HCT116 (cell line): Measurements from ENCODE around the gene UCK1. TPM values are rescaled to one million over a fixed set of nuclear protein-coding genes. Genes with fewer than 3 reads are reported as not detected.

Experiments
- ATAC-seq: fragments of 200-7000 bp; cut with Tn5 transposase; 2 replicates; pipeline ENCODE4 v1.9.1; 2020; ENCODE audit warnings: mild to moderate bottlenecking, moderate library complexity
- BruUV-seq: library from RNA; stranded (reverse); fragments of 400-500 nt; replicated peaks from 2 replicates; lab custom pipeline; 2021; lab: Mats Ljungman, UMichigan
- CTCF ChIA-PET: fragments of 300-600 bp; sonication (Branson Sonifier 250); formaldehyde crosslinking; loops from one replicate; lab custom pipeline; 2021; ENCODE audit warnings: antibody characterized with exemption; lab: Charles Lee
- POLR2A ChIA-PET: fragments of 300-600, 350-600 bp; sonication (Branson Sonifier 250); formaldehyde crosslinking; loops from one replicate; lab custom pipeline; 2021; ENCODE audit warnings: antibody characterized with exemption; lab: Charles Lee
- RAD21 ChIA-PET, 2 experiments: fragments of 300-600 bp; sonication (Branson Sonifier 250); formaldehyde crosslinking; loops; one replicate each; lab custom pipeline; 2023; ENCODE audit warnings: low total read pairs in 2 of 2; ENCODE audit not compliant: uncharacterized antibody in 2 of 2, unreplicated experiment in 2 of 2, low non-redundant PET in 1 of 2; lab: Charles Lee
- DNase-seq: peaks from one replicate; pipeline ENCODE4 v3.0.0-alpha.2; 2010; ENCODE audit warnings: low read depth, low spot score
- H2AFZ ChIP-seq: fragments of 200-600 bp; shearing (Covaris generic), sonication (generic); 2 replicates; pipeline ENCODE4 v1.6.1; 2017; ENCODE audit warnings: low read depth, mixed run types, mixed read lengths, antibody characterized with exemption, low read length; ENCODE audit not compliant: poor library complexity, severe bottlenecking
- H3K27ac ChIP-seq: 2 replicates; pipeline ENCODE4 v1.5.1; 2012; ENCODE audit warnings: low read depth, low read length
- H3K27me3 ChIP-seq: fragments of 200-600 bp; sonication (generic); 2 replicates; pipeline ENCODE4 v1.6.1; 2016; ENCODE audit warnings: mixed run types, low read length, mixed read lengths; ENCODE audit not compliant: insufficient read depth
- H3K36me3 ChIP-seq, 2 experiments: fragments of 200-500 bp in 1 of 2; fragments of 200-600 bp in 1 of 2; sonication (Bioruptor generic) in 1 of 2; sonication (generic) in 1 of 2; 2 replicates each; pipeline versions ENCODE4 v1.5.1 to v1.6.1; 2014 to 2016; ENCODE audit warnings: low read length in 2 of 2, inconsistent platforms in 1 of 2, mixed read lengths in 1 of 2, mixed run types in 1 of 2; ENCODE audit not compliant: insufficient read depth in 2 of 2, control insufficient read depth in 1 of 2
- H3K4me1 ChIP-seq, 2 experiments: fragments of 200-600 bp in 1 of 2; sonication (generic) in 1 of 2; 2 replicates each; pipeline versions ENCODE4 v1.5.1 to v1.6.1; 2012 to 2017; ENCODE audit warnings: low read length in 2 of 2, inconsistent platforms in 1 of 2, mild to moderate bottlenecking in 1 of 2, mixed read lengths in 1 of 2, mixed run types in 1 of 2, moderate library complexity in 1 of 2; ENCODE audit not compliant: insufficient read depth in 2 of 2, control insufficient read depth in 1 of 2
- H3K4me2 ChIP-seq: fragments of 200-600 bp; sonication (generic); 2 replicates; pipeline ENCODE4 v1.6.1; 2017; ENCODE audit warnings: mixed run types, low read length, mixed read lengths
- H3K4me3 ChIP-seq, 2 experiments: fragments of 200-600 bp in 1 of 2; sonication (generic) in 1 of 2; replicated peaks in 1 of 2; 2 replicates each; pipeline ENCODE4 v1.5.1; 2011 to 2016; ENCODE audit warnings: low read length in 2 of 2, control low read depth in 1 of 2, low read depth in 1 of 2, mild to moderate bottlenecking in 1 of 2, mixed read lengths in 1 of 2, mixed run types in 1 of 2
- H3K79me2 ChIP-seq: fragments of 200-600 bp; sonication (generic); 2 replicates; pipeline ENCODE4 v1.6.1; 2017; ENCODE audit warnings: mild to moderate bottlenecking, mixed run types, low read length, moderate library complexity, mixed read lengths; ENCODE audit not compliant: insufficient read depth
- H3K9ac ChIP-seq: fragments of 200-600 bp; sonication (generic); 2 replicates; pipeline ENCODE4 v1.6.1; 2016; ENCODE audit warnings: low read length, mixed read lengths
- H3K9me2 ChIP-seq: fragments of 200-600 bp; sonication (generic), shearing (Covaris generic); 2 replicates; pipeline ENCODE4 v1.6.1; 2017; ENCODE audit warnings: mixed run types, mild to moderate bottlenecking, moderate library complexity; ENCODE audit not compliant: insufficient read depth
- H3K9me3 ChIP-seq, 2 experiments: fragments of 200-500 bp in 1 of 2; fragments of 200-600 bp in 1 of 2; sonication (Bioruptor generic) in 1 of 2; sonication (generic) in 1 of 2; 2 replicates each; pipeline ENCODE4 v1.6.1; 2014 to 2017; ENCODE audit warnings: low read length in 2 of 2, mixed read lengths in 2 of 2, inconsistent platforms in 1 of 2, low read depth in 1 of 2, mild to moderate bottlenecking in 1 of 2, mixed run types in 1 of 2, moderate library complexity in 1 of 2; ENCODE audit not compliant: control insufficient read depth in 1 of 2, insufficient read depth in 1 of 2
- H4K20me1 ChIP-seq: fragments of 200-600 bp; sonication (generic), shearing (Covaris generic); 2 replicates; pipeline ENCODE4 v1.6.1; 2017; ENCODE audit warnings: mixed run types, mild to moderate bottlenecking, moderate library complexity; ENCODE audit not compliant: insufficient read depth
- CBX3 ChIP-seq: IDR thresholded peaks from 2 replicates; pipeline ENCODE4 v1.6.1; 2012; ENCODE audit warnings: low read depth
- ELF1 ChIP-seq: IDR thresholded peaks from 2 replicates; pipeline ENCODE4 v1.6.1; 2012; ENCODE audit warnings: low read depth, borderline replicate concordance
- EZH2 ChIP-seq: fragments of 200-600 bp; sonication (generic); IDR thresholded peaks from 2 replicates; pipeline ENCODE4 v1.6.1; 2017; ENCODE audit warnings: antibody characterized with exemption, mixed run types
- EZH2phosphoT487 ChIP-seq: fragments of 200-600 bp; IDR thresholded peaks from 2 replicates; pipeline ENCODE4 v1.6.1; 2018; ENCODE audit warnings: antibody characterized with exemption, borderline replicate concordance
- JUND ChIP-seq: IDR thresholded peaks from 2 replicates; pipeline ENCODE4 v1.6.1; 2012
- POLR2AphosphoS5 ChIP-seq: IDR thresholded peaks from 2 replicates; pipeline ENCODE4 v1.6.1; 2011; ENCODE audit warnings: mild to moderate bottlenecking, low read depth, low read length, moderate library complexity
- SP1 ChIP-seq: IDR thresholded peaks from 2 replicates; pipeline ENCODE4 v1.6.1; 2012; ENCODE audit warnings: low read depth
- TCF7L2 ChIP-seq: IDR thresholded peaks from 2 replicates; pipeline ENCODE4 v1.7.0; 2011; ENCODE audit warnings: borderline replicate concordance, inconsistent platforms; ENCODE audit not compliant: insufficient read depth, insufficient read length; ENCODE audit errors: extremely low read depth
- YY1 ChIP-seq: IDR thresholded peaks from 2 replicates; pipeline ENCODE4 v1.6.1; 2011; ENCODE audit warnings: low read length, low read depth, moderate library complexity, mild to moderate bottlenecking; ENCODE audit not compliant: insufficient replicate concordance; ENCODE audit errors: extremely low read depth
- ZFX ChIP-seq: fragments of 450-650 bp; IDR thresholded peaks from 2 replicates; pipeline ENCODE4 v1.6.1; 2017
- ZNF274 ChIP-seq: fragments of 200-500 bp; sonication (Bioruptor generic); IDR thresholded peaks from 2 replicates; pipeline ENCODE4 v1.6.1; 2014; ENCODE audit warnings: mild to moderate bottlenecking, low read depth, low read length, inconsistent platforms
- intact Hi-C: fragments of 100-400 bp; cut with micrococcal nuclease; formaldehyde crosslinking; loops from 2 replicates; pipeline ENCODE4 v1.10.0; 2022
- total RNA-seq: library from RNA; stranded (reverse); gene quantifications from one replicate; pipeline ENCODE4 v1.2.1, GENCODE V29; 2021; ENCODE audit not compliant: unreplicated experiment
- TF ChIP-seq, protein P1 (sequence below): IDR thresholded peaks from 2 replicates; pipeline ENCODE4 v1.6.1; 2012
- TF ChIP-seq, protein P2 (sequence below): IDR thresholded peaks from 2 replicates; pipeline ENCODE4 v1.6.1; 2012; ENCODE audit warnings: low read depth
- TF ChIP-seq, protein P3 (sequence below): IDR thresholded peaks from 2 replicates; pipeline ENCODE4 v1.6.1; 2011; ENCODE audit warnings: mild to moderate bottlenecking, low read length, moderate library complexity; ENCODE audit not compliant: insufficient replicate concordance; ENCODE audit errors: extremely low read depth
- TF ChIP-seq, protein P4 (sequence below): IDR thresholded peaks from 2 replicates; pipeline ENCODE4 v1.6.1; 2012

Gene UCK1
- total RNA-seq, 1 experiment from 2014 or later, result 17.5 TPM

DNA sequence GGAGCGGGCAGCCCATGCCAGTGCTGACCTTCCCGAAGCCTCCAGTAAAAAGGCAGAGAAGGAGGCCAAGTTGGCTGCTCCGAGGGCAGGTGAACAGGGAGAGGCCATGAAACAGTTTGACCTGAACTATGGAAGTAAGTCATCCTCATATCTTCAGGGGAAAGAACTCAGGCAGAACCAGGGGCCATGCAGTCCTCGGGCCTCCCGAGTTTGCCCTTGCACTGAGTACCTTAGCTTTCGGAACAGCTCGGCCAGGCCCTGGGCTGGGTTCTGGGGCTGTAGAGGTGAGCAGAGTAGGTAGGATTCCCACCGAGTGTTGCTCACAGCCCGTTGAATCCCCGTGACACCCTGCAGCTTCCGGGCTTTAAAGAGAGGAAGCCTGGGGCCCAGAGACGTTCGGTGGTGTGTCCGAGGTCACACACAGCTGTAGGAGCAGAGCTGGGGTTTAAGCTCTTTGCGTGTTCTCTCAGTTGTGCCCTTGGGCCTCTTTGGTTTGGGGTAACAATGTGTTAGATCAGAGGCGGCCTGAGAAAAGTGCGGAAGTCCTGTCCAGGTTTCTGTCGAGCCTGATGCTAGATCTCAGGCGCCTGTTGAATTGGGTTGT is 53.1 kb downstream of the UCK1 start:
- Histone ChIP-seq H3K4me3 (no peak overlapping the region), H3K4me2 (no peak overlapping the region), H3K9ac (no peak overlapping the region), H3K27me3 (no peaks in the 10 kb centered on the region), H3K79me2 (peaks cover 75% of the 10 kb centered on the region; the same call in 1 of the 2 replicates), H4K20me1 (peaks cover 6% of the 10 kb centered on the region; the same call in 1 of the 2 replicates), H3K9me3 (no peaks in the 10 kb centered on the region), H3K9me2 (no peaks in the 10 kb centered on the region), H2AFZ (no peak overlapping the region), H3K27ac (no peak overlapping the region), H3K4me1 (no peaks in the 10 kb centered on the region), H3K36me3 (peaks cover 63 to 75% of the 10 kb centered on the region in 2 experiments)
- no TSS peak for BruUV-seq
- POLR2A ChIA-PET, result no interaction called here
- intact Hi-C loops, result loop anchor here (1.0 kb wide), 1 partner anchor 128 kb away; no protein-coding TSS in a partner anchor
- ATAC-seq (0 out of 2 replicates have a peak, but pooled peaks have one; percentile 10), DNase-seq (no peak)
- CTCF ChIA-PET, result interaction anchor here (0.9 to 1.1 kb wide), 2 partner anchors 104 to 128 kb away, joined by 3 read pairs; no protein-coding TSS in a partner anchor
- TF ChIP-seq EZH2phosphoT487 (no peak), JUND (no peak), EZH2 (no peak), CBX3 (no peak), YY1 (no peak), SP1 (no peak), ZFX (no peak), TCF7L2 (no peak), ELF1 (no peak), ZNF274 (no peak), POLR2AphosphoS5 (no peak)
- TF ChIP-seq, protein P1, sequence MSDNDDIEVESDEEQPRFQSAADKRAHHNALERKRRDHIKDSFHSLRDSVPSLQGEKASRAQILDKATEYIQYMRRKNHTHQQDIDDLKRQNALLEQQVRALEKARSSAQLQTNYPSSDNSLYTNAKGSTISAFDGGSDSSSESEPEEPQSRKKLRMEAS, result no peak
- TF ChIP-seq, protein P2, sequence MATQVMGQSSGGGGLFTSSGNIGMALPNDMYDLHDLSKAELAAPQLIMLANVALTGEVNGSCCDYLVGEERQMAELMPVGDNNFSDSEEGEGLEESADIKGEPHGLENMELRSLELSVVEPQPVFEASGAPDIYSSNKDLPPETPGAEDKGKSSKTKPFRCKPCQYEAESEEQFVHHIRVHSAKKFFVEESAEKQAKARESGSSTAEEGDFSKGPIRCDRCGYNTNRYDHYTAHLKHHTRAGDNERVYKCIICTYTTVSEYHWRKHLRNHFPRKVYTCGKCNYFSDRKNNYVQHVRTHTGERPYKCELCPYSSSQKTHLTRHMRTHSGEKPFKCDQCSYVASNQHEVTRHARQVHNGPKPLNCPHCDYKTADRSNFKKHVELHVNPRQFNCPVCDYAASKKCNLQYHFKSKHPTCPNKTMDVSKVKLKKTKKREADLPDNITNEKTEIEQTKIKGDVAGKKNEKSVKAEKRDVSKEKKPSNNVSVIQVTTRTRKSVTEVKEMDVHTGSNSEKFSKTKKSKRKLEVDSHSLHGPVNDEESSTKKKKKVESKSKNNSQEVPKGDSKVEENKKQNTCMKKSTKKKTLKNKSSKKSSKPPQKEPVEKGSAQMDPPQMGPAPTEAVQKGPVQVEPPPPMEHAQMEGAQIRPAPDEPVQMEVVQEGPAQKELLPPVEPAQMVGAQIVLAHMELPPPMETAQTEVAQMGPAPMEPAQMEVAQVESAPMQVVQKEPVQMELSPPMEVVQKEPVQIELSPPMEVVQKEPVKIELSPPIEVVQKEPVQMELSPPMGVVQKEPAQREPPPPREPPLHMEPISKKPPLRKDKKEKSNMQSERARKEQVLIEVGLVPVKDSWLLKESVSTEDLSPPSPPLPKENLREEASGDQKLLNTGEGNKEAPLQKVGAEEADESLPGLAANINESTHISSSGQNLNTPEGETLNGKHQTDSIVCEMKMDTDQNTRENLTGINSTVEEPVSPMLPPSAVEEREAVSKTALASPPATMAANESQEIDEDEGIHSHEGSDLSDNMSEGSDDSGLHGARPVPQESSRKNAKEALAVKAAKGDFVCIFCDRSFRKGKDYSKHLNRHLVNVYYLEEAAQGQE, result no peak
- TF ChIP-seq, protein P3, sequence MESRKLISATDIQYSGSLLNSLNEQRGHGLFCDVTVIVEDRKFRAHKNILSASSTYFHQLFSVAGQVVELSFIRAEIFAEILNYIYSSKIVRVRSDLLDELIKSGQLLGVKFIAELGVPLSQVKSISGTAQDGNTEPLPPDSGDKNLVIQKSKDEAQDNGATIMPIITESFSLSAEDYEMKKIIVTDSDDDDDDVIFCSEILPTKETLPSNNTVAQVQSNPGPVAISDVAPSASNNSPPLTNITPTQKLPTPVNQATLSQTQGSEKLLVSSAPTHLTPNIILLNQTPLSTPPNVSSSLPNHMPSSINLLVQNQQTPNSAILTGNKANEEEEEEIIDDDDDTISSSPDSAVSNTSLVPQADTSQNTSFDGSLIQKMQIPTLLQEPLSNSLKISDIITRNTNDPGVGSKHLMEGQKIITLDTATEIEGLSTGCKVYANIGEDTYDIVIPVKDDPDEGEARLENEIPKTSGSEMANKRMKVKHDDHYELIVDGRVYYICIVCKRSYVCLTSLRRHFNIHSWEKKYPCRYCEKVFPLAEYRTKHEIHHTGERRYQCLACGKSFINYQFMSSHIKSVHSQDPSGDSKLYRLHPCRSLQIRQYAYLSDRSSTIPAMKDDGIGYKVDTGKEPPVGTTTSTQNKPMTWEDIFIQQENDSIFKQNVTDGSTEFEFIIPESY, result no peak
- TF ChIP-seq, protein P4, sequence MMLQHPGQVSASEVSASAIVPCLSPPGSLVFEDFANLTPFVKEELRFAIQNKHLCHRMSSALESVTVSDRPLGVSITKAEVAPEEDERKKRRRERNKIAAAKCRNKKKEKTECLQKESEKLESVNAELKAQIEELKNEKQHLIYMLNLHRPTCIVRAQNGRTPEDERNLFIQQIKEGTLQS, result no peak
- RAD21 ChIA-PET, result no interaction called here
